GM12801 (cell line): ENCODE data around the gene CNTNAP2.

Source experiments
- TF ChIP-seq, protein P1 (sequence below): IDR thresholded peaks from one replicate; pipeline ENCODE4 v1.5.1; 2011; ENCODE audit warnings: control low read depth; ENCODE audit not compliant: insufficient read length; ENCODE audit errors: extremely low read depth

Gene CNTNAP2

DNA sequence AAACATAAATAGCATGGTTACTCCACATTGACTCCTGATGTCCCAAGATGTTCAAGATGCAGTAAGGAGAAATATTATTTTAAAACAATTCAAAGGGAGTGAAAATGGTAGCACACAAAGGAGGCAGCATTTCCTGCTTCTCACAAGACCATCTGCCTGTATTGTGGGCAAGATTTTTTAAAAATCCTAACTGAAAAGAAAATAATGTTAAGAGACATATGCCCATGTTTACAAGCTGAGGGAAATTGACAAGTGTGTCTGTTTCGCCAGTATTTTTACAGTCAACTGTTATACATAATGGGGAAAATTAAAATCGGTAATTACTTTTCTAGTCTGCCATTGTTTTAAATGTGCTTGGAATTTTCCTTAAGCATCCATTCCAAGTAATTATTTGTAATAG is 1827.7 kb downstream of the CNTNAP2 start:
- TF ChIP-seq, protein P1, sequence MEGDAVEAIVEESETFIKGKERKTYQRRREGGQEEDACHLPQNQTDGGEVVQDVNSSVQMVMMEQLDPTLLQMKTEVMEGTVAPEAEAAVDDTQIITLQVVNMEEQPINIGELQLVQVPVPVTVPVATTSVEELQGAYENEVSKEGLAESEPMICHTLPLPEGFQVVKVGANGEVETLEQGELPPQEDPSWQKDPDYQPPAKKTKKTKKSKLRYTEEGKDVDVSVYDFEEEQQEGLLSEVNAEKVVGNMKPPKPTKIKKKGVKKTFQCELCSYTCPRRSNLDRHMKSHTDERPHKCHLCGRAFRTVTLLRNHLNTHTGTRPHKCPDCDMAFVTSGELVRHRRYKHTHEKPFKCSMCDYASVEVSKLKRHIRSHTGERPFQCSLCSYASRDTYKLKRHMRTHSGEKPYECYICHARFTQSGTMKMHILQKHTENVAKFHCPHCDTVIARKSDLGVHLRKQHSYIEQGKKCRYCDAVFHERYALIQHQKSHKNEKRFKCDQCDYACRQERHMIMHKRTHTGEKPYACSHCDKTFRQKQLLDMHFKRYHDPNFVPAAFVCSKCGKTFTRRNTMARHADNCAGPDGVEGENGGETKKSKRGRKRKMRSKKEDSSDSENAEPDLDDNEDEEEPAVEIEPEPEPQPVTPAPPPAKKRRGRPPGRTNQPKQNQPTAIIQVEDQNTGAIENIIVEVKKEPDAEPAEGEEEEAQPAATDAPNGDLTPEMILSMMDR: no peak

DNA sequence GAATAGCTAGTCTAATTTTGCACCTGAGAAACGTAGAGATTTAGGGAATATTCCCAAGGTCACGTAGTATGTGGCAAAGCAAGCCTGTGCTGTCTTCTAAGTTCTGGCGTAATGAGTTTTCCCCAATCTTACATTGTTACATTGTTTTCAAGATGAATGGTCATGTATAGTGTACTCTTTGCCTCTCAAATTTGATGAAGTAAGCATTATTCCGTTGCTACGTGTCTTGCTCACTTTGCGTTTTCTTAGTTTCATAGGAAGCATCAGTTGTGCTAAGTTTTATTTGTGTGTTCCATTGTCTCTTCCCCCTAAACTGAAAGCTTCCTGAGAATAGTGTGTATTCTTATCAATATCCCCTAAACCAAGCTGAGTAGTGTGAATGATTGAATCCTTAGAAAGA is 1836.3 kb downstream of the CNTNAP2 start:
- TF ChIP-seq, protein P1: no peak

DNA sequence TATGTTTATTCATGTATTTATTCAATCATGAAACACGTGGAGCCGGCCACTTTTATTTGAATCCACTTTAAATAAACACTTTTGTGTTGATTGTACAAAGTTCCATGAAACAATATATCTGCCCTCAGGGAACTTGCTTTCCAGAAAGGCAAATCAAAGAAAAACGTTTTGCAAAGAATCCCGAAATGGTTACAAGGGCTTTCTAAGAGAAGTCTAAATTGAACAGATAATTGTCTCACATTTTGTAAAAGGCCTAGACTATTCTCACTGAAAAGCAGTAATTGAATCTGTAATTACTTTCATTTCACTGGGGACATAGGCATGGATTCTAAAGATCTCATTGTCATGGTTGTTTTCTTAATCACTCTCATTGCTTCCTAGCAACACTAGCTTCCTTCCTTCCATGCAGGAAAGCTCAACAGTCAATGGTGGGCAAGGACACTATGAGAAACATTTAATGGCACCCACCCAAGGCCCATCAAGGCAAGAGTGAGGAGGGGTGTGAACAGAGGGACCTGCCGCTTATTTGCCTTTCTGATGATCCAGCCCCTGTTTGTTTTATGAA is 1851.5 kb downstream of the CNTNAP2 start:
- TF ChIP-seq, protein P1: no peak

DNA sequence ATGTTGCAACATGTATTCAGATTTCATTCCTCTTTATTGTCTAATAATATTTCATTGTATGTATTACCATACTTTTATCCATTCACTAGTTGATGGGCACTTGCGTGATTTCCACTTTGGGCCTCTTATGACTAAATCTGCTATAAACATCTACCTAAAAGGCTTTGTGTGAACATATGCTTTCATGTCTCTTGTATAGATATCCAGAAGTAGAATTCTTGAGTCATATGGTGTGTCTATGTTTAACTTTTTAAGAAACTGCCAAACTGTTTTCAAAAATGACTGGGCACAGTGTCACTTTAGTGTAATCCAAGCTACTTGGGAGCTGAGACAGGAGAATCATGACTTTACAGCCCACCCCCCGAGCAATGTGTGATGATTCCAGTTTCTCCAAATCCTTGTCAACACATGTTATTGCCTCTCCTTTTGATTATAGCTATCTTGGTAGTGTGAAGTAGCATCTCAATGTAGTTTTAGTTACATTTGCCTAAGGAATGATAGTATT is 1855.1 kb downstream of the CNTNAP2 start:
- TF ChIP-seq, protein P1: no peak

DNA sequence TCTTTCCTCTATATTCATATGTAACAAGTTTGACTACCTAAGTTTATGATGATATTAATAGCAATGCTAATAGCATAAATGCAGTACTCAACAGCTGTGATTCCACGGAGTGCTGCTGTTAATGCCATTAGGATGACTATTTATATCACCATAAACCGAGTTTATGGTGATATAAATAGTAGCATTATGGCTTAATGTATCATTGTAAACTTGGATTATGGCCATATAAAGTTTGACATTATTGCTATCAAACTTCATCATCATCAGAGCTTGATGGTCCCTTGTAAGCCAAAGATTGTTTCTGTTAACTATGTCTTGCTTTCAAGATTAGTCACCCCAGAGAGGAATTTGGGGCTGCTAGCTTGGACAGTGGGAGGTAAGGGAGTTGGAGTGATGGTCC is 1861.6 kb downstream of the CNTNAP2 start:
- TF ChIP-seq, protein P1: no peak

DNA sequence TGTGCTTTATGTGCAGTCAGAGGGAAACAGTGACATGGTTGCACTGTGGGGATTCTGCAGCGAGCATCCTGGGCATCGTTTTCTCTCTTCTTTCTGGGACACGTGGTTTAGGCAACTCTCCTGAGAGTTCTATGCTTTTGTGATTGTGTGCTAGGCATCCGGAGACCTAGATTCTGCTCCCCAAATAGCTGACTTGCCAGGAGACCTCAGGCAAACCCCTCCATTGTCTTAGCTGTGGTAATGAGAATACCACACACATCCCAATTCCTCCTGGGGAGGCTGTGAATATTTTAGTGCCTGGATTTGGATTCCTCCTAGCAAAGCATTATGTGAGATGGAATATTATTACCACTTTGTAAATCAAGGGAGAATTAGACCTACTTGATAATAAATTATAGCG is 1862.0 kb downstream of the CNTNAP2 start:
- TF ChIP-seq, protein P1: no peak

DNA sequence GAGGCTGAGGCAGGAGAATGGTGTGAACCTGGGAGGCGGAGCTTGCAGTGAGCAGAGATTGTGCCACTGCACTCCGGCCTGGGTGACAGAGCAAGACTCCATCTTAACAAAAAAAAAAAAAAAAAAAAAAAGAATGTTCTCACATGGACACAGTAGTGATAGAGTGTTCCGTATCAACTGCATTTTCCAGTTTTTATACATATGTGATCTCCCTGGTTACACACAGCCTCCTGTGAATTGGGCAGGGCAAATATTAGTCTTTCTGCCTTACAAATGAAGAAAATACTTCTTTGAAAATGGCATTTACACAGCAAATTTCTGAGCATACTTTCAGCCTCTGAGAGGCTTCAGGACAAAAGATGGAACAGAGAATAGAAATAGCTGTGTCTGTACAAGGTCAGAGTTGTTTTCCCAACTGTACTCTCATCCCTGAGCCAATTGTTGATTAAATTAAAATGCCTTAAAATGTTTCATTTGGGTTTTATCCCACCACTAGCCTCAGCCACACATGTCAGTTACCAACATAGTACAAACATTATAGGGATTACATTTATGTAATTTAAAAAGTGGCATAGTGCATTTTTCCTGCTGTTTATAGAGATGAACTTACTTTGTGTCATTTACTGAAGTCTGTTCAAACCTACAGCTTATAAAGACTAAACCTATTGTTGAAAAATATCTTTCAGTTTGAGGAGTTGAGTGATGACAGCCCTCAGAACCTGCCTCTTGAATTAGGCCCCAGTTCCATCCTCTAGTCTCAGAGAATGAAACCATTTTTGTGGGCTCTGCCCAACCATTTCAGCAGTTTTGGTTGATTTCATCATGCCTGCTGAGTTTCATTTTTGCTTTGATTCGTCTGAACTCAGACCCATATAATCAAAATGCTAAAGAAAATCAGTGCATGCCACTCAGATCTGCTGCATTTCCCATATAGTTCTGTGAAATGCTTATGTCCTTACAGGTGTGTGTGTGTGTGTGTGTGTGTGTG is 1864.5 kb downstream of the CNTNAP2 start:
- TF ChIP-seq, protein P1: no peak
